ENCODE results near the gene CHCHD6. TPM values are rescaled to one million over a fixed set of nuclear protein-coding genes. Genes with fewer than 3 reads are reported as not detected.

CHCHD6 gene
- total RNA-seq, 1 experiment from 2014 or later = 36.3 TPM

- no peak overlapping the region for H2AFZ ChIP-seq (ENCODE audit: low read depth, low read length, poor library complexity, severe bottlenecking)
- no peaks in the 10 kb centered on the region for H4K20me1 ChIP-seq (ENCODE audit: insufficient read depth)
- no peaks in the 10 kb centered on the region for H3K9me2 ChIP-seq (ENCODE audit: insufficient read depth)
- DNase-seq (ENCODE audit: low read depth, low spot score) = no peak
- no peak overlapping the region for H3K4me3 ChIP-seq (replicated peaks in 1 of 2; ENCODE audit: low read depth in 1 of 2, low read length in 2 of 2)
- intact Hi-C loops (cut with micrococcal nuclease) = no loop called here
- H3K4me1 ChIP-seq (ENCODE audit: control insufficient read depth in 1 of 2, insufficient read depth in 2 of 2, low read length in 2 of 2) = 0 out of 4 replicates have a peak, but pooled peaks cover 0 to under 1% of the 10 kb centered on the region in 2 experiments
- ATAC-seq = no peak
- ChIA-PET POLR2A (no interaction called here), RAD21 (ENCODE audit: low non-redundant PET in 1 of 2, low total read pairs in 2 of 2, uncharacterized antibody in 2 of 2, unreplicated experiment in 2 of 2) (no interaction called here), CTCF (no interaction called here)
- H3K9me3 ChIP-seq (ENCODE audit: control insufficient read depth in 1 of 2, insufficient read depth in 1 of 2, low read depth in 1 of 2, low read length in 2 of 2) = no peaks in the 10 kb centered on the region
- H3K27me3 ChIP-seq (ENCODE audit: insufficient read depth, low read length) = no peaks in the 10 kb centered on the region
- H3K9ac ChIP-seq (ENCODE audit: low read length) = no peak overlapping the region
- no peak overlapping the region; the same call in 1 of the 2 replicates for H3K27ac ChIP-seq (ENCODE audit: low read depth, low read length)
- H3K79me2 ChIP-seq (ENCODE audit: insufficient read depth, low read length) = 0 out of 2 replicates have a peak, but pooled peaks cover 8% of the 10 kb centered on the region
- BruUV-seq (replicated peaks) = no TSS peak
- H3K4me2 ChIP-seq (ENCODE audit: low read length) = no peak overlapping the region
- no peak for TF ChIP-seq POLR2A (IDR thresholded peaks at IDR 0.05; ENCODE audit: borderline replicate concordance, extremely low read depth, insufficient read depth, insufficient read length)
- no peak for TF ChIP-seq YY1 (IDR thresholded peaks at IDR 0.05; ENCODE audit: extremely low read depth, insufficient replicate concordance, low read depth, low read length)
- TF ChIP-seq RAD21 (IDR thresholded peaks at IDR 0.05; ENCODE audit: low read depth) = no peak
- no peak for TF ChIP-seq POLR2AphosphoS5 (IDR thresholded peaks at IDR 0.05; ENCODE audit: low read depth, low read length)
- TF ChIP-seq JUND (IDR thresholded peaks at IDR 0.05) = no peak
- TF ChIP-seq CEBPB (IDR thresholded peaks at IDR 0.05; ENCODE audit: low read depth) = no peak
- TF ChIP-seq EZH2phosphoT487 (IDR thresholded peaks at IDR 0.05; ENCODE audit: borderline replicate concordance) = no peak
- TF ChIP-seq REST (IDR thresholded peaks at IDR 0.05; ENCODE audit: low read depth) = no peak
- no peak for TF ChIP-seq ATF3 (IDR thresholded peaks at IDR 0.05)
- no peaks in the 10 kb centered on the region for H3K36me3 ChIP-seq (ENCODE audit: control insufficient read depth in 1 of 2, insufficient read depth in 2 of 2, low read length in 2 of 2)
Measured at GRCh38 chr3:127005864-127006500, 301.9 kb downstream of the CHCHD6 start.

All from HCT116 (cell line).